ENCODE data around the gene SET. TPM values are rescaled to one million over a fixed set of nuclear protein-coding genes. Genes with fewer than 3 reads are reported as not detected.

The SET gene
- total RNA-seq, 4 donors from 2014 or later, result 135 to 220 (median 178) TPM

- WGBS, 2 donors, result 52 to 59% methylated on average over 7 of the region's 7 CpGs
- H3K4me3 ChIP-seq (ENCODE audit: low read depth, poor library complexity, severe bottlenecking), result no peak overlapping the region
- no peak for DNase-seq (ENCODE audit: low spot score in 2 of 2)
- intact Hi-C loops (cut with DNase I; ENCODE audit: low total_unique reads), result no loop called here
- TF ChIP-seq POLR2A (IDR thresholded peaks at IDR 0.05), result no peak
- TF ChIP-seq CTCF (IDR thresholded peaks at IDR 0.05), result no peak
Measured at GRCh38 chr9:128728298-128728697, 39.3 kb downstream of the SET start.

- H3K4me3 ChIP-seq (ENCODE audit: low read depth, poor library complexity, severe bottlenecking), result no peak overlapping the region
- intact Hi-C loops (cut with DNase I; ENCODE audit: low total_unique reads), result no loop called here
- no peak for TF ChIP-seq CTCF (IDR thresholded peaks at IDR 0.05)
- WGBS, 2 donors, result 68 to 73% methylated on average over 5 of the region's 5 CpGs
- no peak for DNase-seq (ENCODE audit: low spot score in 2 of 2)
Measured at GRCh38 chr9:128729302-128729701, 40.3 kb downstream of the SET start.

- no peak overlapping the region for H3K4me3 ChIP-seq (ENCODE audit: low read depth, poor library complexity, severe bottlenecking)
- TF ChIP-seq CTCF (IDR thresholded peaks at IDR 0.05) (no peak), POLR2A (IDR thresholded peaks at IDR 0.05) (no peak)
- 82 to 83% methylated on average over 27 of the region's 27 CpGs for WGBS, 2 donors
- DNase-seq (ENCODE audit: low spot score in 2 of 2), result no peak
- intact Hi-C loops (cut with DNase I; ENCODE audit: low total_unique reads), result no loop called here
Measured at GRCh38 chr9:128729766-128730517, 40.9 kb downstream of the SET start.

GRCh38 chr9:128731093-128731492 is 42.1 kb downstream of the SET start:
- intact Hi-C loops (cut with DNase I; ENCODE audit: low total_unique reads), result no loop called here
- 88 to 91% methylated on average over 13 of the region's 13 CpGs for WGBS, 2 donors
- no peak for DNase-seq (ENCODE audit: low spot score in 2 of 2)
- TF ChIP-seq POLR2A (IDR thresholded peaks at IDR 0.05) (no peak), CTCF (IDR thresholded peaks at IDR 0.05) (no peak)
- no peak overlapping the region for H3K4me3 ChIP-seq (ENCODE audit: low read depth, poor library complexity, severe bottlenecking)

- no peak overlapping the region for H3K4me3 ChIP-seq (ENCODE audit: low read depth, poor library complexity, severe bottlenecking)
- DNase-seq (ENCODE audit: low spot score in 2 of 2), result no peak
- TF ChIP-seq CTCF (IDR thresholded peaks at IDR 0.05) (no peak), POLR2A (IDR thresholded peaks at IDR 0.05) (no peak)
- intact Hi-C loops (cut with DNase I; ENCODE audit: low total_unique reads), result no loop called here
- WGBS, 2 donors, result 69 to 84% methylated on average over 7 to 9 of the region's 9 CpGs
Measured at GRCh38 chr9:128731691-128732090, 42.7 kb downstream of the SET start.

- no peak for TF ChIP-seq CTCF (IDR thresholded peaks at IDR 0.05)
- no peak for TF ChIP-seq POLR2A (IDR thresholded peaks at IDR 0.05)
- 90 to 91% methylated on average over 13 of the region's 13 CpGs for WGBS, 2 donors
- H3K4me3 ChIP-seq (ENCODE audit: low read depth, poor library complexity, severe bottlenecking), result no peak overlapping the region
- intact Hi-C loops (cut with DNase I; ENCODE audit: low total_unique reads), result no loop called here
- DNase-seq (ENCODE audit: low spot score in 2 of 2), result no peak
Measured at GRCh38 chr9:128732576-128732975, 43.6 kb downstream of the SET start.
